D341Med (cell line): Measurements from ENCODE around the gene RABEPK.
"Not testable (repeated sequence)": the region's sequence is repeated elsewhere in the genome, so short reads cannot be mapped to it uniquely, and the experiment has no call there.

Source experiments
- DNase-seq: peaks from one replicate; pipeline ENCODE4 v3.0.0; 2012; ENCODE audit warnings: low spot score

Gene RABEPK

DNA sequence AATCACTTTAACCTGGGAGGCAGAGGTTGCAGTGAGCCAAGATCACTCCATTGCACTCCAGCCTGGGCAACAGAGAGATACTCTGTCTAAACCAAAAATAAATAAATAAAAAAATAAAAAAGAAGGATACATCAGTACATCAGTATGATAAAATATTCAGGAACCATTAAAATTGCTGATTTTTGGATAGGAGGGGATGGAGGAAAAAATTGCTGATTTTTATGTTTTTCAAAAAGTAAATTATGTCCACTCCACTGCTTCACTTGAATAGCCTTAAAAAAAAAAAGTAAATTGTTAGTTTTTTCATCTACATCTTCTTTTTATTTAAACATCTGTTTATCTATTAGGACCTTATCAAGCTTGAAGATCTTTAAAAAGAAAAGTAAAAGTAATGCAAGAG is 53.9 kb downstream of the RABEPK start:
- no peak for DNase-seq

DNA sequence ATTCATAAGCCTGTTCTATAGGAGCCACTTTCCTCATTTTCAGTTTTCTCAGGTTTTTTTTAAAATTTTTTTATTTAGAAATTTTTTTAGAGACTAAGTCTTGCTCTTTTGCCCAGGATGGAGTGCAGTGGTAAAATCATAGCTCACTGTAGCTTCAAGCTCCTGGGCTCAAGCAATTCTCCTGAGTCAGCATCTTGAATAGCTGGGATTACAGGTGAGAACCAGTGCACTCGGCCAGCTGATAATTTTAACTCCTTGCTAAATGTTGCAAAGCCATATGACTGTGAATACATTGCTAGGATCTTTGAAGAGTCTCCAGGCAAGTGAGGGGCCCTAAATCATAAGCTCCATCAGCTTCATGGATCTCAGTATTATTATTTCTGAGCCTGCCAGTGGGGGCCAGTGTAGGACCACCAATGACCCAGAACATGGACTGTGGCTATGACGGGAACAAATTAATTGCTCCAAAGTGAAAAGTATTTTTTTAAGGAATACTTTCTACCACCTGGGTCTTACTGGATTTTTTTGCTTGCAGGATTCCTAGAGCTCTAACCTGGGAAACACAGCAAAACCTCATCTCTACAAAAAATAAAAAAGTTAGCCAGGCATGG is 55.5 kb downstream of the RABEPK start:
- DNase-seq, result peak; percentile 70

DNA sequence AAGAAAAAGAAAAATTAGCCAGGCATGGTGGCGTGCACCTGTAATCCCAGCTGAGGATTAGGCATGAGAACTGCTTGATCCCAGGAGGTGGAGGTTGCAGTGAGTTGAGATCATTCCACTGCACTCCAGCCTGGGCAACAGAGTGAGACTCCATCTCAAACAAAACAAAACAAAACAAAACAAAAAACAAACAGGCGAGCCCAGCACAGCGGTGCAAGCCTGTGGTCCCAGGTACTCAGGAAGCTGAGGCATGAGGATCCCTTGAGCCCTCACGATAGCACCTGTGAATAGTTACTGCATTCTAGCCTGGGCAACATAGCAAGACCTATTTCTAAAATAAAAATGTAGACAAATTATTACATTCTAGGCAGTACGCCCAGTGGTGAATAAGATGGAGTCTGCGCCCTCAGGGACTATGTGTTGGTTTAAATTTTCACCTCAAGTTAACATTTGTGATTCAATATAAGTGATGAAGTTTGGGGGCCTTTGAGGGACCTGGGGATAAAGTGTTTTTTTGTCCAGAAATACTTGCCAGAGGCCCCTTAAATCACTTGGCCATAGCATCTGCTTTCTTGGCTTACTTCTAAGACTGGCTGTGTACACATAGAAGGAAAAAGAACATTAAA is 57.9 kb downstream of the RABEPK start:
- DNase-seq, result no peak

DNA sequence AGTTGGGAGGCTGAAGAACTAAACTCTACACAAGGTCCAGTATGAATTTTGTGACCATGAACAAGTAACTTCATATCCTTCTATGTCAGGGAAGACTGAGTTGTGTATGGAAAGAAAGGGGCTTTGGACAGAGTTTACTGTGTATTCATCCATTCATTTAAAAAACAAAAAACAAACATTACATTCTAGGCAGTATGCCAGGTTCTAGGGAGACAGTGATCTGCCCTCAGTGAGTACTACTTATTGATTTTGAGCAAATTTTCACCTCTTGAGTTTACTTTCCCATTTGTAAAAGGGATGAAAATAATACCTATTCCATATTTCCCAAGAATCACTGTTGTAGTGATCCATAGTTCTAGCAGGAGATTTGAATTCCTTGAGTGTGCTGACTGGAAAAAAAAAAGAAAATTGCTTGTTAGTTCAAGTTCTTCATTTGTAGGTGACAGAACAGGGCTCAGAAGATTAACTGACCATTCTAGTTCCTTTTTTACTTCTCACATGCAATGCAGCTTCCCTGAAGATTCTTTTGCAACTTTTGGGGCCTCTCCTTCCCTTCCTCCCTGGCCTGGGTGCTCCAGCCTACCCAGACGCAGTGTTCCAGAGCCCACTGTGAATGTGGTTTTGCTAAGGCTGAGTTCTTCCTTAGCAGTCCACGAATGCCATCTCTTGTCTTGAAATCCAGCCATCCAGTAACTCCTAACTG is 58.6 kb downstream of the RABEPK start:
- DNase-seq, result no peak

DNA sequence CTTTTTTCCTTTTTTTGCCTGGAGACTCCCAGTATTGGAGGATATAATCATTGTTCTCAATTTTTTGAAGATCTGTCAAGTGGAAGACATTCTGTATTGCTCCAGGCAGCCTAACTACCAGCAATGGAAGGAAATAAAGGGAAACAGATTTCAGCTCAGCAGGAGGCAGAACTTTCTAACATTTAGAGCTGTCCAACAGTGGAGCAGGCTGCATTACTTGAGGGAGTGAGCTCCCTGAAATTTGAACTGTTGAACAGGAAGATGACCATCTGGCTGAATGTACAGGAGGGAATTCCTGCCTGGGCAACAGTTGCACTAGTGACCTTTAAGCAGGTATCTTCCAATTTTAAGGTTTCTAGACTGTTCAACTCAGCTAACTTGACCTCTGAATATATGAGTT is 60.2 kb downstream of the RABEPK start:
- no peak for DNase-seq

DNA sequence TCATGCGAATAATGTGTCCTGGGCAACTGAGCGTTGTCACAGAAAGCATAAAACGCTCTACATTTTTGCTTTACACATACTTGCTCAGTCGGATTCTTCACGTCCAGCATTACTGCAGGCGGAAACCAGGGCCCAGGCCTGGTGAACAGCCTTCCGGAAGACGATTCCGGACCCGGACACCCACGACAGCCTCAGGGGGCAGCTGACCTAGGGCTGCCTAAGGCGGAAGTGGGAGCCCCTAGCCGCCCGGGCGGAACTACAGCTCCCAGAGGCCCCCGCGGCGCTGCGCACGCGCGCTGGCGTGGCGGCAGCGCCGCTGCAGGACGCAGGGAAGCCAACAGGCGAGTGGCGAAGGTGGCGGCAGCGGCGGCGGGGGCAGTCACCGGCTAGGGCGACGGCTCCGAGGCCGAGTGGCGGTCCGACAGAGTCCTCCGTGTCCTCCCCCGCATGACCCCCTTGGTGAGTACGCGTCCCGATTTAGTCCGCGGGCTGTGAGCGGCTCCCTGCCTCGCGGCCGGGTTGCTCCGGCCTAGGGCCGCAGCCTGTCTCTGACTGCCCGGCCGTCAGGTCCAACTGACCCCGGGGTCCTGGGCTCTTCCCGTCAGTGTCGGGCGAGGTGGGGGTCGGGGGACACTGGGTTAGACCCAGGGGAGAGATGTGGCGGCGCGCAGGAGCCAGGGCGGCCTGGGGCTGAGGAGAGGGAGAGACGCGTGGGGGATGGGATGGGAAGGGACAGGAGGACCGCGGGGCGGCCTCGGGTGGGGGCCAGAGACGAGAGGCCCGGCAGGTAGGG is 61.4 kb downstream of the RABEPK start, which contains the start of gene GAPVD1:
TSS of gene GAPVD1 (plus strand) at position 326 of the 793 bp plus-strand sequence. CDS start 37,096 bp downstream, outside the sequence.
- DNase-seq, result peak; percentile 99

DNA sequence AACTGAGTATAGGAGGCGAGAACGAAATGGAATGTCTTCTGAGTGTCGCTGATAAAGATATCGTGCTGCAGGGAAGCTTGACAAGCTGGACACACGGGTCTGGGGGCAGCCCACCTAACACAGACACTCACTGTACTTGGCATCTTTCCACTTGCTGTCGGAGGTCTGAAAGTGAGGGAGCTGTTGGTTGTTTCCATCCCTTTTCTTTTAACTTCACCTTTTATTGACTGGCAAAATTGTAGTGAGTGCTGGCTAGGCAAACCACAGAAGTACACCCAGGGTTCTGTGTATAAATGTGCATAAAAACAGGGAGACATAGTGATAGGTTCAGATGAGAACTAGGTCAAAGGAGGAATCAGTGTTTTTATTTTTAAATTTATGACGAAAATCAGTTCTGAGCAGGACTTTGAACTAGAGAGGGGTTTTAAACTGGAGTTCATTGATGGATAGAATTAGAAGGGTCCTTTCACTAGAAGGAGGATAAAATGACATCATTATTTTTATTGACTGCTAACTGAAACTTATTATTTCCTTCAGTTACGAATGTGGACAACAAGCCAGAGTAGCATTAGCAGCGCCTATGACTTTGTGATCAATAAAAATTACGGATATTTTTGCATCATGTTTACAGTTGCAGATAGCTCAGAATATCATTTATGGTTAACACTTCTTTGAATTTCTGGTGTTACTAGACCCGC is 62.1 kb downstream of the RABEPK start:
- DNase-seq, result peak; percentile 63

DNA sequence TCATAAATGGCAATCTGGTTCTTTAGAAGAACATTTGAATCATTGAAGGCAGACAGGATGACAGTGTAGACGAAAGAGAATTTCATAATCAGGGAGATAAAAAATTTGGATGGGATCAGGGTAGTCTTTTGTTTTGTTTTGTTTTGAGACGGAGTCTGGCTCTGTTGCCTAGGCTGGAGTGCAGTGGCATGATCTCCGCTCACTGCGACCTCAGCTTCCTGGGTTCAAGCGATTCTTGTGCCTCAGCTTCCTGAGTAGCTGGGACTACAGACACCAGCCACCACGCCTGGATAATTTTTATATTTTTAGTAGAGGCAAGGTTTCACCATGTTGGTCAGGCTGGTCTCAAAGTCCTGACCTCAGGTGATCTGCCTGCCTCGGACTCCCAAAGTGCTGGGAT is 63.7 kb downstream of the RABEPK start:
- DNase-seq, result not testable (repeated sequence)

DNA sequence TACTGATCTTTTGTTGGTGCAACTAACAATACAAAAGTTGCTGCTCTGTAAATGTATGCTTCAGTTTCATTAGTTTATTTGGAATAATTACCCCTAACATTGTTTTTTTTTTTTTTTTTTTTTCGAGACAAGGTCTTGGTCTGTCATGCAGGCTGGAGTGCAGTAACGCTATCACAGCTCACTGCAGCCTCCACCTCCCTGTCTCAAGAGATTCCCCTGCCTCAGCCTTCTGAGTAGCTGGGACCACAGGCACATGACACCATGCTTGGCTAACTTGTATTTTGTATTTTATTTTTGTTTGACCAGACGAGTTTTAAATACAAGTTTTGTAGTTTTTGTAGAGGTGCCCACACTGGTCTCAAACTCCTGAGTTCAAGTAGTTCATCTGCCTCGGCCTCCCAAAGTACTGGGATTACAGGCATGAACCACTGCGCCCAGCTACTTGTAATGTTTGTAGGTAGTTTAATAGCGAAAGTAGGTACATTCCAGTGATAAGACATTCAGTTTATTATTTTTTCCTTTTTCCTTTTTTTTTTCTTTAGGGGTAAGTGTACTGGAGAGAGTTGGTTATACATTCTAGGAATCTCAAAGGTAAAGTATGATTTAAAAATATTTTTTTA is 68.2 kb downstream of the RABEPK start:
- no peak for DNase-seq

DNA sequence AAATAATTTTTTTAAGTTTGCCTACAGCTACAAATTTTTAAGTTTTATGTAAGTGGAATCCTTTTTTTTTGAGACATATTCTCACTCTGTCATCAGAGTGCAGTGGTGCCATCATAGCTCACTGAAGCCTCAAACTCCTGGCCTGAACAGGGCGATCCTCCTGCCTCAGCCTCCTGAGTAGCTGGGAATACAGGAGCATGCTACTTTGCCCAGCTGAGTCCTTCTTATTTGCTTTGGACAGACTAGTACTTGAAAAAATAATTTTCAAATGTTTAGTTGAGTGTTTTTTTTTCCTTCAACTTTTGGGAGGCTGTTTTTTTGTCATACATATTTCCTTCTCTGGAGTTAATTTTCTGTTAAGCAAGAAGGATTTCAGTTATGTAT is 68.7 kb downstream of the RABEPK start:
- no peak for DNase-seq

DNA sequence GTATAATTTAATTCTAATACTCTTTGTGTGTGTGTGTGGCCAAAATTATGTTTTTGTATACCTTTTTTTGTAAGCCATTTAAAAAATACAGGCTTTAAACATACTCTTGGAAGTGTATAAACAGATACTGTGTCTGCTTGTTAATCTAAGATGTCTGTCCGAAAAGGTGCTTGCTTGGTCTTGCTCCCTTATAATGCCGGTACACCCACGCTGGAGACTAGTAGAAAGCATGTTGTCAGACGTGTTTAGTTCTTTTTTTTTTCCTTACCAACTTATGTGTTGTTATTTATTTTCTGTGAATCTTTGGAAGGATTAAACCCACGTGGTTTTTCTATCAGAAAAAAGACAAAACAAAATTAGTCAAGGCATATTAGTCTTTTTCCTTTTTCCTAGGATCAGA is 70.7 kb downstream of the RABEPK start:
- DNase-seq, result no peak

DNA sequence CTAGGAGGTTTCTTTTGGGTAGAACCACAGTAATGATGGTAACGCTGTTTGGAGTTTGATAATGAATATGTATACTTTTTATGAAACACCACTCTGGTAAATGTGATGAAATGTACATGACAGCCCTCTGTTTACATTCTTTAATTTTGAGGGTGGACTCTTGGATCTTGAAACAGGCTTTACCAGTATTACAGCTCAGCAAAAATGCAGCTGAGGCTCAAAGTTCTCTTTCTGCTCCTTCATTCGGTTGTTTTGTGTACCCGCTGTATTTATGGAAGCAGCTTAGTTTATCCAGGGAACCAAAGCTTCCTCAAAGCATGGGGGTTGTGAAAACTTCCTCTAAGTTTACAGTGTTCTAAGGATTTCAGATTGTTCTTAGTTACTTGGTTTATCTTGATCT is 72.4 kb downstream of the RABEPK start:
- DNase-seq, result no peak

DNA sequence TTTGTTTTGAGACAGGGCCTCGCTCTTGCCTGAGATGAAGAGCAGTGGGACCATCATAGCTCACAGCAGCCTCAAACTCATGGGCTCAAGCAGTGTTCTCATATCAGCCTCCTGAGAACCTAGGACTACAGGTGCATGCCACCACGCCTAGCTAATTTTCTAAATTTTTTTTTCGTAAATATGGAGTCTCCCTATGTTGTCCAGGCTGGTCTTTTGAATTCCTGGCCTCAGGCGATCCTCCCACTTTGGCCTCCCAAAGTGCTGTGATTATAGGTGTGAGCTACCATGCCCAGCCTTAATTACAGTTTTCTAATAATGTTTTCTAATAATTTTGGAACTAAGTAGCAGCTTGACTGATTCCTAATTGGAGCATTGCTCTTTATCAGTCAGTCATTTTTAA is 76.4 kb downstream of the RABEPK start:
- DNase-seq, result no peak

DNA sequence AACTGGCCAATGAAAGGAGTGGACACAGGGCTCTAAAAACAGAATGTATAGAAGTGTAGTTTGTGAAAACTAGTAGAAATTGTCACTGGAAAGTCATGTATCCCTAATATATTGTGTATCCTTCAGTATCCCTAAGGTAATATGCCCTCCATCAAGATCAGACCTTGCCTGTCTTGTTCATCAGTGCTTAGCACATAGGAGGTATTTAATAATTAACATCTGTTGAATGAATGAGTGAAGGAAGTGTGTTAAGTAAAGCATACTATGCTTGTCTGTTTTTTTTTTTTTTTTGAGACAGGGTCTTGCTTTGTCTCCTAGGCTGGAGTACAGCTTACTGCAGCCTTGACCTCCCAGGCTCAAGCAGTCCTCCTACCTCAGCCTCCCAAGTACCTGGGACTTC is 77.1 kb downstream of the RABEPK start:
- DNase-seq, result no peak

DNA sequence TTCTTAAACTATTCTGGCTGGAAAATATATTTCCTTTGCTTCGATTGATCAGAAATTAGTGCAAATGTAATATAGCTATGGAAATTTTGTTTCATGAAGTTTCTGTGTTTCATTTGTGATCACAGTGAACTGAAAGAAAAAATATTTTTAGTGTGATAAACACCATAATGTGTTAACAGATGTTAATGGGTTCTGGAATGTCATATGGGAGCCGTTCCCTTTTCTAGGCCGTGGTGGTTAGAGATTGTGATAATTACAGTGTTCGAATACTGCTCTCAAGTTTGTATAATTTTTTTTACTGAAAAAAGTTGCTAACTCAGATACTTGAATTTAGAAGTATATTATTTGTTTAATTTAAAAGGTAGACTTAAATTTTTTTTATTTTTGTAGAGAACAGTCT is 80.6 kb downstream of the RABEPK start:
- no peak for DNase-seq
